OCI-LY1 (cell line): ENCODE measurements around the gene SPATS2L.

Experiments used
- H2AFZ ChIP-seq: fragments of 200-600 bp; sonication (generic), shearing (Covaris generic); 2 replicates; pipeline ENCODE4 v1.6.0; 2014; ENCODE audit warnings: antibody characterized with exemption, mild to moderate bottlenecking, low read length
- H3F3A ChIP-seq: fragments of 200-600 bp; sonication (generic), shearing (Covaris generic); 2 replicates; pipeline ENCODE4 v1.6.0; 2014; ENCODE audit warnings: mild to moderate bottlenecking, antibody characterized with exemption, low read length, moderate library complexity; ENCODE audit not compliant: insufficient read depth
- H3K27ac ChIP-seq: fragments of 200-600 bp; sonication (generic); 2 replicates; pipeline ENCODE4 v1.5.1; 2014; ENCODE audit warnings: low read length, mixed run types, mild to moderate bottlenecking, low read depth; ENCODE audit not compliant: poor library complexity, severe bottlenecking
- H3K27me3 ChIP-seq: fragments of 200-600 bp; sonication (generic); 2 replicates; pipeline ENCODE4 v1.6.0; 2014; ENCODE audit warnings: antibody characterized with exemption, mild to moderate bottlenecking, low read length, moderate library complexity; ENCODE audit not compliant: insufficient read depth
- H3K36me3 ChIP-seq: fragments of 200-600 bp; sonication (generic); 2 replicates; pipeline ENCODE4 v1.6.1; 2014; ENCODE audit warnings: mild to moderate bottlenecking, antibody characterized with exemption, low read length, moderate library complexity, mixed read lengths; ENCODE audit not compliant: insufficient read depth
- H3K4me1 ChIP-seq: fragments of 200-600 bp; sonication (generic); 2 replicates; pipeline ENCODE4 v1.5.1; 2014; ENCODE audit warnings: mild to moderate bottlenecking, low read length, moderate library complexity; ENCODE audit not compliant: insufficient read depth, severe bottlenecking
- H3K4me2 ChIP-seq: fragments of 200-600 bp; sonication (generic), shearing (Covaris generic); 2 replicates; pipeline ENCODE4 v1.6.1; 2014; ENCODE audit warnings: low read length
- H3K4me3 ChIP-seq: fragments of 200-600 bp; sonication (generic); 2 replicates; pipeline ENCODE4 v1.5.1; 2014; ENCODE audit warnings: low read length, low read depth, mild to moderate bottlenecking, mixed read lengths; ENCODE audit not compliant: poor library complexity, severe bottlenecking
- H3K79me2 ChIP-seq: fragments of 200-600 bp; shearing (Covaris generic); 2 replicates; pipeline ENCODE4 v1.6.1; 2016; ENCODE audit warnings: mixed run types, low read length, mixed read lengths; ENCODE audit not compliant: insufficient read depth
- H3K9ac ChIP-seq: fragments of 200-600 bp; sonication (generic), shearing (Covaris generic); 2 replicates; pipeline ENCODE4 v1.6.1; 2014; ENCODE audit warnings: mild to moderate bottlenecking, low read length, mixed read lengths
- H3K9me2 ChIP-seq: fragments of 200-600 bp; sonication (generic), shearing (Covaris generic); 2 replicates; pipeline ENCODE4 v1.6.1; 2014; ENCODE audit warnings: low read depth, mild to moderate bottlenecking, low read length, mixed read lengths
- H3K9me3 ChIP-seq: fragments of 200-600 bp; shearing (Covaris generic); 2 replicates; pipeline ENCODE4 v1.6.1; 2014; ENCODE audit warnings: low read length, mixed read lengths
- H4K20me1 ChIP-seq: fragments of 200-600 bp; sonication (generic), shearing (Covaris generic); 2 replicates; pipeline ENCODE4 v1.6.0; 2016; ENCODE audit warnings: mild to moderate bottlenecking, low read length; ENCODE audit not compliant: insufficient read depth
- EZH2 ChIP-seq: fragments of 200-600 bp; sonication (generic), shearing (Covaris generic); IDR thresholded peaks from 2 replicates; pipeline ENCODE4 v1.8.0; 2017; ENCODE audit warnings: borderline replicate concordance, mixed run types, mild to moderate bottlenecking, antibody characterized with exemption, low read length, moderate library complexity, mixed read lengths
- TF ChIP-seq, protein P1 (sequence below): fragments of 200-600 bp; sonication (generic), shearing (Covaris generic); IDR thresholded peaks from 2 replicates; pipeline ENCODE4 v1.5.1; 2017; ENCODE audit warnings: mild to moderate bottlenecking, antibody characterized with exemption, low read length, moderate library complexity, mixed read lengths

Gene SPATS2L

DNA sequence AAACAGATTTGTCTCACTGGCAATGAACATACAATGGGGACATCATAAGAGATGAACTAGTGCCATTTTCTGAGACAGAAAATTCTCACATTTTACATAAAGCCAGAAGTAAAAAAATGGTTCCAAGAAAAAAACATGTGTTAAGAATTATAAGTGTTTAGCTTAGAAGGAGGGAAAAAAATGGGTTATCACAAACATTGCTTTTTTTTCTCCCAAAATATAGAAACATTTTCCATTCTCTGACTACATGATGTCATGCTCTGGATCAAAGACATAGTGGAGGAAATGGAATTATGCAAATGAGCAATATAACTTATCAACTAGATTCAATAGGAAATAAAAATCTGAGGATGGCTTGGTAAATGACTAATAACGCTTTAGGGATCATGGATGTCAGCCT is 49.8 kb downstream of the SPATS2L start:
- TF ChIP-seq, protein P1, sequence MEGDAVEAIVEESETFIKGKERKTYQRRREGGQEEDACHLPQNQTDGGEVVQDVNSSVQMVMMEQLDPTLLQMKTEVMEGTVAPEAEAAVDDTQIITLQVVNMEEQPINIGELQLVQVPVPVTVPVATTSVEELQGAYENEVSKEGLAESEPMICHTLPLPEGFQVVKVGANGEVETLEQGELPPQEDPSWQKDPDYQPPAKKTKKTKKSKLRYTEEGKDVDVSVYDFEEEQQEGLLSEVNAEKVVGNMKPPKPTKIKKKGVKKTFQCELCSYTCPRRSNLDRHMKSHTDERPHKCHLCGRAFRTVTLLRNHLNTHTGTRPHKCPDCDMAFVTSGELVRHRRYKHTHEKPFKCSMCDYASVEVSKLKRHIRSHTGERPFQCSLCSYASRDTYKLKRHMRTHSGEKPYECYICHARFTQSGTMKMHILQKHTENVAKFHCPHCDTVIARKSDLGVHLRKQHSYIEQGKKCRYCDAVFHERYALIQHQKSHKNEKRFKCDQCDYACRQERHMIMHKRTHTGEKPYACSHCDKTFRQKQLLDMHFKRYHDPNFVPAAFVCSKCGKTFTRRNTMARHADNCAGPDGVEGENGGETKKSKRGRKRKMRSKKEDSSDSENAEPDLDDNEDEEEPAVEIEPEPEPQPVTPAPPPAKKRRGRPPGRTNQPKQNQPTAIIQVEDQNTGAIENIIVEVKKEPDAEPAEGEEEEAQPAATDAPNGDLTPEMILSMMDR, result no peak
- no peak for TF ChIP-seq EZH2
- H3K9me2 ChIP-seq, result no peaks in the 10 kb centered on the region
- no peak overlapping the region for H2AFZ ChIP-seq
- no peak overlapping the region for H3K4me3 ChIP-seq
- H3K4me1 ChIP-seq, result no peaks in the 10 kb centered on the region
- H3K79me2 ChIP-seq, result no peaks in the 10 kb centered on the region
- no peaks in the 10 kb centered on the region for H3K9me3 ChIP-seq
- no peaks in the 10 kb centered on the region; the same call in 1 of the 2 replicates for H3K27me3 ChIP-seq
- no peak overlapping the region for H3K27ac ChIP-seq
- H3K9ac ChIP-seq, result no peak overlapping the region
- H3K4me2 ChIP-seq, result no peak overlapping the region
- H4K20me1 ChIP-seq, result no peaks in the 10 kb centered on the region
- no peaks in the 10 kb centered on the region for H3F3A ChIP-seq
- H3K36me3 ChIP-seq, result no peaks in the 10 kb centered on the region

DNA sequence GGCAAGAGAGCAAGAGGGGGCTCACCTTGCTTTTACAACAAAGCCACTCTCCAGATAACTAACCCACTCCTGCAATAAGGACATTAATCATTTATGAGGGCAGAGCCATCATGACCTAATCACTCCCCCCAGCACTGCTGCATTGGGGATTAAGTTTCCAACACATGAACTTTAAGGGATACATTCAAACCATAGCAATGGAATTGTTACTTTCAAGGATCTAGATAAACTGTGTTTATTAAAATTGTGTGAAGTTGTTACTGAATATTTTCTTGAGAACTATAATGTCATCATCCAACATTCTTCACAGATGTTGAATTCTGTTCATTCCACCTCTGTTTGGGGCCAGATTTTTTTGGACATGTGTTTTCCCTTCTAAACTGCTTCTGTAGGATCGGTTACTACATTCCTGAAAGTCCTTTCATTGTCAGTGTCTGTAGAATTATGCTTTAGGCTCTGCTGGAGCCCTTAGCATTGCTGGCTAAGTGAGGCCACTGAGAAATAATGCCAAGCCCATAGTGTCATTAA is 50.4 kb downstream of the SPATS2L start:
- no peak for TF ChIP-seq EZH2
- TF ChIP-seq, protein P1, result no peak
- Histone ChIP-seq H2AFZ (no peak overlapping the region), H3K9me2 (no peaks in the 10 kb centered on the region), H3K79me2 (no peaks in the 10 kb centered on the region), H3K4me2 (no peak overlapping the region), H4K20me1 (no peaks in the 10 kb centered on the region), H3K27ac (no peak overlapping the region), H3K9me3 (no peaks in the 10 kb centered on the region), H3K27me3 (no peaks in the 10 kb centered on the region; the same call in 1 of the 2 replicates), H3K4me3 (no peak overlapping the region), H3F3A (no peaks in the 10 kb centered on the region), H3K9ac (no peak overlapping the region), H3K4me1 (no peaks in the 10 kb centered on the region), H3K36me3 (no peaks in the 10 kb centered on the region)

DNA sequence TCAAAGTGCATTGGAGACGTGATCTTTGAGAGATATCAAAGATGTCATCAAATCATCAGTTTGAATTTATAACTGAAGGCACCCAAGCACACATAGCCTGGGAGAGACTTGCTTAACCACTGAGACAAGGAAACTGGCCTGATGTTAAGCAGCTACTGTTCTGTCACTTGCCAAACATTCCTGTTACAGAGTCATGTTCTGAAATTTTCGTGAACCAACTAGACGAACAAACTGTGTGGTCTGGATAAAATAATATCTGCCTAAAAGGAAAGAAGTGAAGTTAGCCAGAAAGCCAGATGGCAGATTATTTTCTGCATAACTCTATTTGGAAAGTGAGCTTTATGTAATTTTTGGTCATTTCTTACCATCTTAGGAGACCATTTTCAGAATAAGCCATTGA is 51.4 kb downstream of the SPATS2L start:
- Histone ChIP-seq H3K9me2 (no peaks in the 10 kb centered on the region), H3K79me2 (no peaks in the 10 kb centered on the region), H3K27me3 (no peaks in the 10 kb centered on the region; the same call in 1 of the 2 replicates), H4K20me1 (no peaks in the 10 kb centered on the region), H3K36me3 (no peaks in the 10 kb centered on the region), H3F3A (no peaks in the 10 kb centered on the region), H3K9ac (no peak overlapping the region), H2AFZ (no peak overlapping the region), H3K9me3 (no peaks in the 10 kb centered on the region), H3K27ac (no peak overlapping the region), H3K4me3 (no peak overlapping the region), H3K4me2 (no peak overlapping the region), H3K4me1 (no peaks in the 10 kb centered on the region)
- TF ChIP-seq, protein P1, result no peak
- TF ChIP-seq EZH2, result no peak
